CD4-positive, alpha-beta T cell treated with Interleukin-17A for 1 hour (primary cell): ENCODE results near the gene GINS1.

Experiments
- DNase-seq: peaks from one replicate; pipeline ENCODE4 v3.0.0-alpha.2; 2020

GINS1 gene

DNA sequence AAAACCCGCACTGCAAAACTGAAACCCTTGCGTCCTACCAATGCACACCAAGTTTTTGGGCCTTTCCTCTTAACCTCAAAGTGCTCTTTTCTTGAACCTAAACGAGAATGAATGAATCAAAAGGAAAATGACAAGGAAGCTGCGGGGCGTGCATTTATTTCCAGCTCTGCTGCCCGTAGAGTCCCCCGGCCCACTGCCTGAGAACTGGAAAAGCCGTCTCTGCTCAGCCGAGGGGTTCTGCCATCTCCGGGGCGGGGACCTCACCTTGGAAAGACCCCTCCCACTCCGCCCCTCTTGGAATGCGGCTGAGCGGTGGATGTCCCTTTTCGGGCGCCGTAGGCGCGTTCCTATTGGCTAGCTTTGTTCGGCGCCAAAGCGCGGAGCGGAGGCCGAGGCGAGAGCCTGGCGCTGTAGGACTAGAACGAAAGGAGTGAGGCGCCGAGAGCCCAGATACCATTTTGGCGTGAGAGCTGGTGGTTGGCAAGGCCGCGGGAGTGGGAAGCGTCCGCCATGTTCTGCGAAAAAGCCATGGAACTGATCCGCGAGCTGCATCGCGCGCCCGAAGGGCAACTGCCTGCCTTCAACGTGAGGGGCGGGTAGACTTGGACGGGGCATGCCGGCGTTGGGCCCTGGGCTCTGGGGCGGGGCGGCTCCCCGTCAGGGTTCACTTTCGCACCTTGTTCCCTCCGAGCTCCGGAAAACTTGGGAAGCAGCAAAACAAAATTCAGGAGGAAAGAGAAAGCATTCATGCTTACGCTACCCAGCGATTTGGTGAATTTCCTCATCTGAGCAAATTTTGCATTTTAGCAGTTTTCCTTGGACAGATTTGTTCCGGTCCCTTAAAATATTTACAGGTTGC is at the start of gene GINS1:
Gene GINS1 (plus strand): TSS at position 363 of the 859 bp plus-strand sequence. CDS start 148 bp downstream, at position 511.
- DNase-seq = peak; percentile 81

DNA sequence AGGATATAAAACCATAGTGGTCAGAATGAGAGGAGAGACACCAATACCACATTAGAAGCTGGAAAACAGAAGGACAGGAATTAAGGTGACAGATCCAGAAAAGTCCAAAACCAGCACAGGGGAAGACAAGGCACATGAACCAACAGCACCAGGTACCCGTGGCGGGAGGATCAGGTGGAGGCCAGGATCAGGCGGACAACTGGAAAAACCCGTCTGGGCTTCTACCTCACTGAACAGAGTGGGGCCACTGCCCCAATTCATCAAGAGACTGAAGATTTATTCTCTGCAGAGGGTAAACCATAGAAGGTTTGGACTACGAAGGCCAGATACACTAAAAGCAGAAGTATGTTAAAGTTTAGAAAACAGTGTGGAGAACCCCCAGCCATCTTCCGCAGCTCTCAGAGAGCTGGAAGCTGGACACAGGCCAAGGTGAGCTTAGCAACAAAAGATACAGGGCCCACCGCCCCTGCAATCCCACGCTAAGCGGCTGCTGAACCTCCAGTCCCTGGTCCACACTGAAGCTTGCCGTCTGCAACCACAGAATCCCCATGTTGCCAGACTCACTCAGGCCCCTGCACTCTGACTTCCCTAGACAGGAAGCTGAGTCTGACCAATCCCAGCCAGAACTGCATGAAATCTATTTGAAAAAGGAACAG is 46.7 kb upstream of the GINS1 start:
- DNase-seq = no peak

GRCh38 chr20:25361287-25361683 is 46.2 kb upstream of the GINS1 start:
- no peak for DNase-seq

- no peak for DNase-seq
Observed at GRCh38 chr20:25364180-25364788, 43.2 kb upstream of the GINS1 start.

DNA sequence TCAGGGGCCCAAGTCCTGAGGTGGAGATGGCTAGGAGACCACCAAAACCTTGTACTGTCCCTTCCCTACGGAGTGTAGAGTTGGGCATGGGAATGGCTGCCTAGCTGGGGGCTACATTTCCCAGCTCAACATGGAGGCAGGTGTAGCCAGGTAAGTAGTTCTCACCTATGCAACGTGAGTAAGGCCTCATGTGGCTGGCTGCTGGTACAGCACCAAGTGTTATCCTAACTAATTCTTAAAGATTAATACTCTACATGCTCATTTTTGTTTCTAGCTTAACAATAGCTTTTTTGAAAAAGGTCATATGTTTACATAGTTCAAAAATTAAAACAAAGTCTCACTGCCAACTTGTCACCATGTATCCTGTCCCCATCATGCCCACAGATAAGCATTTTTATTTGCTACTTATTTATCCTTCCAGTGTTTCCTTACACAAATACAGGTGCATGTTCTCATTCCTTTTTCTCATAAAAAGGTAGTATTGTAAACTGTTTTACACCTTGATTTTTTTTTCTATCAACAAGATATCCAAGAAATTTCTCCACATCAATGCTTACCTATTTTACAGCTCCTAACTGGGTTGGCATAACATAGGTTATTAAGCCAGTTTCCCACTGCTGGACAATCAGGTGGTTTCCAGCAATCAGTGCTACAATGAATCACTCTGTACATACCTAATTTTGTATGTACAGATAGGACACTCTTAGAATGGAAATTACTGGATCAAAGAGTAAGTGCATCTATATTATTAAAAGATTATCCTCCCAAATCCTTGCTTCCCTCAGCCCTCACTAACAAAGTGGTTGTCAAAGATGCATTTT is 42.4 kb upstream of the GINS1 start:
- no peak for DNase-seq

- no peak for DNase-seq
Observed at GRCh38 chr20:25368526-25368925, 38.9 kb upstream of the GINS1 start.

DNA sequence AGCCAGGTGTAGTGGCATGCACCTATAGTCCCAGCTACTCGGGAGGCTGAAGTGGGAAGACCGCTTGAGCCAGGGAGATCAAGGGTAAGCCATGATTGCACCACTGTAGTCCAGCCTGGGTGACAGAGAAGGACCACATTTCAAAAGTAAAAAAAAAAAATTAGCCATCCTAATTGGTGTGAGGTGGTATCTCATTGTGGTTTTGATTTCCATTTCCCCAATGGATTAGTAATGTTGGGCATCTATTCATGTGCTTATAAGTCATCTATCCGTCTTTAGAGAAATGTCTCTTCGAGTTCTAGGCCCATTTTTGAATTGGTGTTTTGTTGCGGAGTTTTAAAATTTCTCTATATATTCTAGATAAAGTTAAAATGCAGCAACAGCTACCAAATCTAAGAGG is 38.5 kb upstream of the GINS1 start:
- no peak for DNase-seq

DNA sequence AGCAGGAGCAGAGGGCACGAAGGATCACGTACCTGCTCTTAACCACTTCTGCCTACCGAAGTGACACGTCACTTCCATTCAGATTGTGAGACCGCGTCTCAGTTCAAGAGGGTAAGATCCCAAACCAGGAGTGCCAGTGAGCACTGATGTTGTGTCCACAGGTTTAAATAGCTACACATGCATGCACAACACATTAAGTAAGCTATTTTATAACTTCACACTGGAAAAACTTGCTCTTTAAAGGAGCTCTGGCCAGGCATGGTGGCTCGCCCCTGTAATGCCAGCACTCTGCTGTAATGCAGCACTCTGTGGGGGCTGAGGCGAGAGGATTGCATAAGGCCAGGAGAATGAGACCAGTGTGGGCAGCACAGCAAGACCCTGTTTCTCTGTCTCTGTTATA is 37.9 kb upstream of the GINS1 start:
- DNase-seq = no peak

GRCh38 chr20:25369971-25370370 is 37.5 kb upstream of the GINS1 start:
- no peak for DNase-seq

DNA sequence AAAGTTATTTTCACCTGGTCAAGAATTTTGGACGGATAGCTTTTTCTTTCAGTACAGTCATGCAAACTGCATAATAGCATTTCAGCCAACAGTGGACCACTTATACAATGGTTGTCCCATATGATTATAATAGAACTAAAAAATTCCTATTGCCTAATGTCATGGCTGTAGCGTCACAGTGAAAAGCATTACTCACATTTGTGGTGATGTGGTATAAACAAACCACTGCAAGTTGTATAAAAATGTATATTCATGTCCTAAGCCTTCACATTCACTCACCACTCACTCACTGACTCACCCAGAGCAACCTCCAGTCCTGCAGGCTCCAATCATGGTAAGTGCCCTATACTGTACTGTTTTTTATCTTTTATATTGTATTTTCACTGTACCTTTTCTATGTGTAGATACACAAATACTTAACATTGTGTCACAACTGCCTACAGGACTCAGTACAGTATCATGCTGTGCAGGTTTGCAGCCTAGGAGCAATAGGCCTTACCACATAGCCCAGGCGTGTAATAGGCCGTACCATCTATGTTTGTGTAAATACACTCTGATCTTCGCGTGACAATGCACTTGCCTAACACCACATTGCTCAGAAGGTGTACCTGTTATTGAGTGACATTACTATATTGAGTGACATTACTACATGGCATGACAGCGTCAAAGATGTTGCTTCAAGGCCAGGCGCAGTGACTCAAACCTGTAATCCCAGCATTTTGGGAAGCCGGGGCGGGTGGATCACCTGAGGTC is 34.7 kb upstream of the GINS1 start:
- DNase-seq = no peak

GRCh38 chr20:25374842-25375241 is 32.6 kb upstream of the GINS1 start:
- no peak for DNase-seq

GRCh38 chr20:25376236-25376635 is 31.2 kb upstream of the GINS1 start:
- DNase-seq = no peak

- DNase-seq = no peak
Observed at GRCh38 chr20:25376886-25377285, 30.6 kb upstream of the GINS1 start.

GRCh38 chr20:25378189-25378883 is 29.1 kb upstream of the GINS1 start:
- DNase-seq = no peak

DNA sequence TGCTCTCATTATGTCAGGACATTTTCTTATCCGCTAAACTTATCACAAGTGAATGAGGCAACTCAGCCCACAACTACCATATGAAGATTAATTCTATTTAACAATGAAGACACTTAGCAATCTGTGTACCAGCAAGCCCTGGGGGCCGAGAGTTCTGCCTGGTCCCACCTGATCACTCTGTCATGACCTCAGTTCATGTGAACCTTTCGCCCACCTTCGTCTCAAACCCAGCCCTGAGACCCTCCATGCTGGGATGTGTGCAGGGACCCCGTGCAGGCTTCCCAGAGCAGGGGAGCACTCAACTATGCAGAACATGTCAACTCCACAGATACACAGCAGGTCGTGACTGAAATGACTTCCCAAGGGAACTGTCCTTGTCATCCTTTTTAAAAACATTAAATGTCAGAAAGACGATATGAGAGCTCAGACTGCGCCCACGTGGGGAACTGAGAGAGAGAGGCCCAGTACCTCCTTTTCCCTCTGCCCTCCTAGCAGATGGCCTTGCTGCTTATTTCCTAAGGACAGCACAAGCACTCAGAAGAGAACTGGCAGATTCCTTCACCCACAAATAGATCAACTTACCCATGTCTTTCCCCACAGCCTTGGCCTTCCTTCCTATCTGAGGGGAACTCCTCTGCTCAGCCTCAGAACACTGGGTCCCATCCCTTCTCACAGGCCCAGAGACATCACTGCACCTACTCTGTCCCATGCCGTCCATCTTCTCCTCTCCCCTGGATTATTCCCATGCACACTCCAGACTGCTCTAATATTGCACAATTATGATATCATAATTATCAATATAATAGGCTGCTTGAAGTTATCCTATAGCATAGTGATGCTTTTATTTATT is 28.4 kb upstream of the GINS1 start:
- DNase-seq = no peak

DNA sequence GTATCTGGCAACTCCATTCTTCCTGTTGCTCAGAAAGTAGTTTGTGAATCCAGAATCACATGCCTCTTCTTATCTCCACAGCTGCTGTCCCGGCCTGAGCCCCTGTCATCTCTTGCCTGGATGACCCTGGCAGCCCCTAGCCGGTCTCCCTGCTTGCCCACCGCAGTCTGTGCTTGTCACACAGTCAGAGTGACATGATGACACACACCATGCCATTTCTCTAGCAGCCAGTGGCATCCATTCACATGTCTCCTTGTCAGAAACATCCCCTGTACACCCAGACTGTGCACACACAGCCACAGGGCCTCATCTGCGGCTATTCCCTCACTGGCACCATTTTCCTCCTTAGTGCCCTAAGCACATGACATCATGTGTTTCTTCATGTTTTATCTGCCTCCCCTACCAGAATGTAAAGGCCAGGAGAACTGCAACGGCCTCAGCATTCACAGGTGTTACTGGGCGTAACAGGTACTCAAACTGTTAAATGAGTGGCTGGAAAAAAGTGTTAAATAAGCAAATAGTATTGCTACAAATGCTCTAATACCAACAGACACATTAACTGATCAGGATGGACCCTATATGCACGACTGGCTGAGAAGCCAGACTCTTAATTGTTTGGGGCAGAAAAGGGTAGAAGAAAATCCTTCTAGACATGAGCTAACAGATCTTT is 26.4 kb upstream of the GINS1 start:
- DNase-seq = no peak

DNA sequence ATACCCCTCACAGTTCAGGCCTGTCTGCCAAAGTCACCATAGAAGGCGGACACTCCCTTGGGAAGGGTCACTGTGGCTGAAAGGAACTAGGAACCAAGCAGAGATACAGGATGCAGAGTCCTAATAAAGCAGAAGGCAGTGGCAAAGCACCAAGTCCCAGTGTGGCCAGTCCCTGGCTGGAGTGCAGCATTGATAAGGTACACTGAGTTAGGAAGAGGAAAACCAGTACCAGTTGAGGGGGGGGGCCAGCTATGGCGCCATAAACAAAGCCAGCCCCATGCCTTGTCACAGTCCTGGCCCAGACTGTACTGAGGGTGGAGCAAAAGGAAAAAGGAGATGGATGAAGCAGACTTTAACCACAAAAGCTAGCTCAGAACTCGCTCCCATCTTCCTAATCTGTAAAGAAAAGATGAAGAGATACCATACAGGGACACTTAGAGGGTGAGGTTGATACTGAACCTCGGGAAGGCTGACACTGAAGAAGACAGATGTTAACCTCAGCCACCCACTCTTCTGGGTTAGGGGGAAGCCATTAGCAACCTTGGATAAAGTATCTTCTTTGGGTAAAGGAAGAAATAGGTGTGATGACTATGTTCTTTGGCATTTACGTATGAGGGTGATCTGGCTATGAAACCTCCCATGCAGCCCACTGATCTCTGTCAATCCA is 24.6 kb upstream of the GINS1 start:
- no peak for DNase-seq

GRCh38 chr20:25389401-25389857 is 18.0 kb upstream of the GINS1 start:
- peak; percentile 6 for DNase-seq

DNA sequence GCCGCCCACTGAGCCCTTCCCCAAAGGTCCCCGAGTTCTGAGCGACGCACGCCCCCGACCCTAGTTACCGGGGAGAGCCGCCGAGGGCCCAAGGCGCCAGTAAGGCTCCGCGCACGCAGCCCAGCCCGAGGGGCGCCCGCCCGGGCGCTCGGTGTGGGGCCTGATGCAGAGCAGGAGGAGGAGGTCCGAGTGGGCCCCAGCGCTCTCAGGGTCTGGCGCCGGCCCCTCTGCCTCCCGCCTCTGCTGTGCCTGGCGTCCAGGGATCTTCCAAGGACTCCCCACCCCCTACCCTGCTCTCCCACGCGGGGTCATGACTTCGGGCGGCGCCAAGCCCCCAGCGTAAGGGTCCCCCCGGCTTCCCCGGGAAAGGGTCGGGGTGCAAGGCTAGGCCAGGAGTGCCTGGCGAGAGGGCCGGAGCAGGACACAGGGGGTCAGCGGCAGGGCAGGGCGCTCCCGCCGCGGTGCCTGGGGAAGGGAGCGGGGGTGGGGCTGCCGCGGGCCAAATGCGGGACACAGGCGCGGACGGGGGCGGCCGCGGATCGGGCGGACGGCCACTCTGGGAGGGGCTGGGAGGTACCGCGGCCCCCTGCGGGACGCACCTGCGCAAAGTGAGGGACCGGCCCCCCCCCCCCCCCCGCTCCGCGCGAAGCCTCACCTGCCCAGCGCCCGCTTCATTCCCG is 17.5 kb upstream of the GINS1 start:
- DNase-seq = peak; percentile 4
